ENCODE data around the gene TXNDC5.

DNA sequence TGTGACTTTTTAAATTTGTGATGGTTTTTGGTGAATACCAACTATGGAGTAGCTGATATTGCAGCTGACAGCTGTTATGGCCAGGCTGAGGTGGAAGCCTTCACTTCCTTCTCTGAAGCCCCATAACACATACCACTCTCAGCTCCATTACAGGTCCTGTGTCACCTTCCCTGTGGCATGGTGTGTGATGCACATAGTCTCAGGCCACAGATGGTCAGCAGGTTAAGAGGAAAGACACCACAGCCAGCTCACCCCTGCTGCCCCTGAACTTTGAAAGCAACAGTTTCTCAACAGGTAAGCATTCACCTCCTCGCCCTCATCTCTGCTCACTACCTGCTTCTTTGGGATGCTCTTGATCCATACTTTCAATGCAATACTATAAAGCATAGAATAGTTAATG, 7.7 kb downstream of the TXNDC5 start:
- TF ChIP-seq POLR2A (IDR thresholded peaks at IDR 0.05): no peak
- TF ChIP-seq, protein P1, sequence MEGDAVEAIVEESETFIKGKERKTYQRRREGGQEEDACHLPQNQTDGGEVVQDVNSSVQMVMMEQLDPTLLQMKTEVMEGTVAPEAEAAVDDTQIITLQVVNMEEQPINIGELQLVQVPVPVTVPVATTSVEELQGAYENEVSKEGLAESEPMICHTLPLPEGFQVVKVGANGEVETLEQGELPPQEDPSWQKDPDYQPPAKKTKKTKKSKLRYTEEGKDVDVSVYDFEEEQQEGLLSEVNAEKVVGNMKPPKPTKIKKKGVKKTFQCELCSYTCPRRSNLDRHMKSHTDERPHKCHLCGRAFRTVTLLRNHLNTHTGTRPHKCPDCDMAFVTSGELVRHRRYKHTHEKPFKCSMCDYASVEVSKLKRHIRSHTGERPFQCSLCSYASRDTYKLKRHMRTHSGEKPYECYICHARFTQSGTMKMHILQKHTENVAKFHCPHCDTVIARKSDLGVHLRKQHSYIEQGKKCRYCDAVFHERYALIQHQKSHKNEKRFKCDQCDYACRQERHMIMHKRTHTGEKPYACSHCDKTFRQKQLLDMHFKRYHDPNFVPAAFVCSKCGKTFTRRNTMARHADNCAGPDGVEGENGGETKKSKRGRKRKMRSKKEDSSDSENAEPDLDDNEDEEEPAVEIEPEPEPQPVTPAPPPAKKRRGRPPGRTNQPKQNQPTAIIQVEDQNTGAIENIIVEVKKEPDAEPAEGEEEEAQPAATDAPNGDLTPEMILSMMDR (IDR thresholded peaks at IDR 0.05): no peak

All from thyroid gland (tissue), 4 donors.